Measurements from ENCODE around the gene MYH6. TPM values are rescaled to one million over a fixed set of nuclear protein-coding genes. Genes with fewer than 3 reads are reported as not detected.

Gene MYH6
- total RNA-seq, 6 donors from 2014 or later = not detected

- ATAC-seq (ENCODE audit: low FRiP score in 2 of 2) = peak in 1 of 2 donors; percentile 7
- WGBS, 2 donors = 75 to 89% methylated on average over 4 to 11 of the region's 11 CpGs
- no peak overlapping the region for H3K27ac ChIP-seq
- H3K27me3 ChIP-seq = no peaks in the 10 kb centered on the region
- H3K4me1 ChIP-seq = peaks cover 2 to 6% (median 3%) of the 10 kb centered on the region in 4 donors
- H3K9me3 ChIP-seq = no peaks in the 10 kb centered on the region
- DNase-seq = no peak
- no peak overlapping the region for H3K4me3 ChIP-seq
- TF ChIP-seq POLR2AphosphoS5 (IDR thresholded peaks at IDR 0.05) (no peak), EP300 (IDR thresholded peaks at IDR 0.05) (no peak), POLR2A (IDR thresholded peaks at IDR 0.05) (no peak)
- TF ChIP-seq, protein P1, sequence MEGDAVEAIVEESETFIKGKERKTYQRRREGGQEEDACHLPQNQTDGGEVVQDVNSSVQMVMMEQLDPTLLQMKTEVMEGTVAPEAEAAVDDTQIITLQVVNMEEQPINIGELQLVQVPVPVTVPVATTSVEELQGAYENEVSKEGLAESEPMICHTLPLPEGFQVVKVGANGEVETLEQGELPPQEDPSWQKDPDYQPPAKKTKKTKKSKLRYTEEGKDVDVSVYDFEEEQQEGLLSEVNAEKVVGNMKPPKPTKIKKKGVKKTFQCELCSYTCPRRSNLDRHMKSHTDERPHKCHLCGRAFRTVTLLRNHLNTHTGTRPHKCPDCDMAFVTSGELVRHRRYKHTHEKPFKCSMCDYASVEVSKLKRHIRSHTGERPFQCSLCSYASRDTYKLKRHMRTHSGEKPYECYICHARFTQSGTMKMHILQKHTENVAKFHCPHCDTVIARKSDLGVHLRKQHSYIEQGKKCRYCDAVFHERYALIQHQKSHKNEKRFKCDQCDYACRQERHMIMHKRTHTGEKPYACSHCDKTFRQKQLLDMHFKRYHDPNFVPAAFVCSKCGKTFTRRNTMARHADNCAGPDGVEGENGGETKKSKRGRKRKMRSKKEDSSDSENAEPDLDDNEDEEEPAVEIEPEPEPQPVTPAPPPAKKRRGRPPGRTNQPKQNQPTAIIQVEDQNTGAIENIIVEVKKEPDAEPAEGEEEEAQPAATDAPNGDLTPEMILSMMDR (IDR thresholded peaks at IDR 0.05) = no peak
- H3K36me3 ChIP-seq = peaks cover 0 to 5% (median 0%) of the 10 kb centered on the region in 4 donors
These were observed 48.9 kb downstream of the MYH6 start for GRCh38 chr14:23359167-23359626.

DNA sequence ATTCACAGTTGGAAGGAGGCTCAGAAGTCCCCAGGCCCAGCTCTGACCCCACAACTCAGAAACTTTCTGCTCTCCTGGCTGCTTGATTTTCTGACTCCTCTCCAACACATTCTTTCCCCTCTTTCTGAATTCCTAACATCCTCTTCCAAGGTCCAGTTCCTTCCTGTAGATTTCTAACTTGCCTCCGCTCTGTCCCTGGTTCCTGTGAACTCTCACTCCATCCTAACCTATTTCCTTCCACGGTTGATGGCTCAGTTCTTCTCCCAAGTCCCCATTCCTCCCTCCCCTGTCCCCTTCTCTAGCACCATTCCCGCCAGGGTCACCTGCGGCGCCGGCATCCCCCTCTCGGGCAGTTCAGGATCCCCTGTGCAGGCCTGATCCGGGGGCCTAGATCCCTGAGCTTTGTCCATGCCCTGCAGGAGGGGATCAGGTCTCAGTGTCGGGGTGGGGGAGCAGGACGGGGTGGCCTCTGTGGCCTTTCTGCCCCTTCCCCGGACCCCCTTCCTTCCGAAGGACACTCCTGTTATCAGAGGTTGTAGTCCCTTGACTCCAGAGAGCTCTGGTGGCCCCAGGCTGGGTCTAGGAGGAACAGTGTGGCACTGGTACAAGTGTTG lies 49.4 kb downstream of the MYH6 start:
- ATAC-seq (ENCODE audit: low FRiP score in 2 of 2) = peak in 1 of 2 donors; percentile 3
- no peaks in the 10 kb centered on the region for H3K27me3 ChIP-seq
- 87 to 88% methylated on average over 9 to 12 of the region's 12 CpGs for WGBS, 2 donors
- H3K36me3 ChIP-seq = peaks cover 0 to 5% (median 0%) of the 10 kb centered on the region in 4 donors
- no peaks in the 10 kb centered on the region for H3K9me3 ChIP-seq
- TF ChIP-seq POLR2AphosphoS5 (IDR thresholded peaks at IDR 0.05) = no peak
- TF ChIP-seq, protein P1 (IDR thresholded peaks at IDR 0.05) = no peak
- TF ChIP-seq EP300 (IDR thresholded peaks at IDR 0.05) = no peak
- no peak for TF ChIP-seq POLR2A (IDR thresholded peaks at IDR 0.05)
- peak in 1 of 2 donors; percentile 66 for DNase-seq
- peaks cover 0 to 3% (median 0%) of the 10 kb centered on the region in 4 donors for H3K4me1 ChIP-seq
- no peak overlapping the region for H3K4me3 ChIP-seq
- no peak overlapping the region for H3K27ac ChIP-seq

- Histone ChIP-seq H3K4me3 (no peak overlapping the region), H3K27me3 (no peaks in the 10 kb centered on the region), H3K9me3 (no peaks in the 10 kb centered on the region), H3K36me3 (peaks cover 0 to 5% (median 0%) of the 10 kb centered on the region in 4 donors), H3K27ac (no peak overlapping the region), H3K4me1 (peaks cover 0 to 5% (median 1%) of the 10 kb centered on the region in 4 donors)
- DNase-seq (no peak), ATAC-seq (ENCODE audit: low FRiP score in 2 of 2) (no peak)
- TF ChIP-seq POLR2AphosphoS5 (IDR thresholded peaks at IDR 0.05) = no peak
- no peak for TF ChIP-seq POLR2A (IDR thresholded peaks at IDR 0.05)
- 78 to 80% methylated on average over 3 of the region's 3 CpGs for WGBS, 2 donors
These were observed 50.0 kb downstream of the MYH6 start for GRCh38 chr14:23358042-23358441.

DNA sequence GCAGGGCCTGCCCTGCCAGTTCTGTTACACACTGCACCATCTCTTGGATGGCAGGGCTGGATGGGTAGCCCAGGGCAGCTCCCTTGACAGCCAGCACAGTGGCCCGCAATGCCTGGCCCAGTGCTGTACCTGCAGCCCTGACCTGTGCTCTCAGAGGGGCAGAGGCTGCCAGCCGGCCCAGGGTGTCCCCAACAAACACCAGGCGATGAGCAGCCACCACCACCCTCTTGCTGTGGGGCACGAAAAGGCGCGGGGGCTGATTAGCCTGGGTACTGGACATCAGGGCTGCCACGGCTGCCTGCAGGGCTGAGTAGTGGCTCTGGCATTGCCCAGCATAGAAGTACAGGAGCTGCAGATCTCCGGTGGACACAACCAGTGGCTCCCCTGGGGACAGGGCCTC lies 50.8 kb downstream of the MYH6 start:
- DNase-seq = peak in 1 of 2 donors; percentile 62
- no peak for ATAC-seq (ENCODE audit: low FRiP score in 2 of 2)
- Histone ChIP-seq H3K27me3 (peaks cover 0 to 6% (median 0%) of the 10 kb centered on the region in 4 donors), H3K9me3 (no peaks in the 10 kb centered on the region), H3K4me1 (peaks cover 0 to 12% (median 8%) of the 10 kb centered on the region in 4 donors), H3K4me3 (no peak overlapping the region), H3K36me3 (peaks cover 0 to 5% (median 0%) of the 10 kb centered on the region in 4 donors), H3K27ac (no peak overlapping the region)
- no peak for TF ChIP-seq POLR2AphosphoS5 (IDR thresholded peaks at IDR 0.05)
- no peak for TF ChIP-seq EP300 (IDR thresholded peaks at IDR 0.05)
- TF ChIP-seq POLR2A (IDR thresholded peaks at IDR 0.05) = no peak
- TF ChIP-seq, protein P1 (IDR thresholded peaks at IDR 0.05) = no peak
- 83 to 84% methylated on average over 3 to 4 of the region's 8 CpGs for WGBS, 2 donors

GRCh38 chr14:23356662-23357061 lies 51.4 kb downstream of the MYH6 start:
- no peak for DNase-seq
- Histone ChIP-seq H3K27me3 (peaks cover 0 to 12% (median 1%) of the 10 kb centered on the region in 4 donors), H3K27ac (no peak overlapping the region), H3K9me3 (no peaks in the 10 kb centered on the region), H3K4me3 (no peak overlapping the region), H3K4me1 (peaks cover 3 to 18% (median 14%) of the 10 kb centered on the region in 4 donors), H3K36me3 (peaks cover 0 to 5% (median 0%) of the 10 kb centered on the region in 4 donors)
- no peak for ATAC-seq (ENCODE audit: low FRiP score in 2 of 2)
- TF ChIP-seq POLR2A (IDR thresholded peaks at IDR 0.05) (no peak), POLR2AphosphoS5 (IDR thresholded peaks at IDR 0.05) (no peak), EP300 (IDR thresholded peaks at IDR 0.05) (no peak)
- TF ChIP-seq, protein P1 (IDR thresholded peaks at IDR 0.05) = no peak
- WGBS, 2 donors = 92 to 96% methylated on average over 4 of the region's 4 CpGs

All from upper lobe of left lung (tissue), 6 donors.